MV-4-11 (cell line): ENCODE results near the gene POLR1E.

Experiments used
- DNase-seq: peaks from one replicate; lab custom pipeline; 2025; lab: John Stamatoyannopoulos, UW

The POLR1E gene

GRCh38 chr9:37539634-37540033 is 53.9 kb downstream of the POLR1E start:
- no peak for DNase-seq

- DNase-seq: no peak
These were observed 54.9 kb downstream of the POLR1E start for GRCh38 chr9:37540634-37541033.

GRCh38 chr9:37541465-37541864 is 55.7 kb downstream of the POLR1E start:
- DNase-seq: no peak

- DNase-seq: no peak
These were observed 56.7 kb downstream of the POLR1E start for GRCh38 chr9:37542488-37542887.

- DNase-seq: no peak
These were observed 57.1 kb downstream of the POLR1E start for GRCh38 chr9:37542895-37543294.

GRCh38 chr9:37543468-37543867 is 57.7 kb downstream of the POLR1E start:
- no peak for DNase-seq

- DNase-seq: no peak
These were observed 61.7 kb downstream of the POLR1E start for GRCh38 chr9:37547328-37547878.

GRCh38 chr9:37549527-37549926 is 63.8 kb downstream of the POLR1E start:
- DNase-seq: no peak

- DNase-seq: no peak
These were observed 65.0 kb downstream of the POLR1E start for GRCh38 chr9:37550781-37551180.

GRCh38 chr9:37551468-37551867 is 65.7 kb downstream of the POLR1E start:
- no peak for DNase-seq

GRCh38 chr9:37551888-37552287 is 66.1 kb downstream of the POLR1E start:
- DNase-seq: peak; percentile 34
